MG63 (cell line): ENCODE results near the gene USP35. TPM values are rescaled to one million over a fixed set of nuclear protein-coding genes. Genes with fewer than 3 reads are reported as not detected.

Experiments used
- DNase-seq: peaks from one replicate; pipeline ENCODE4 v3.0.0-alpha.2; 2020
- H3K27me3 ChIP-seq: fragments of 250-450 bp; sonication (Bioruptor Pico); 2 replicates; pipeline ENCODE4 v1.5.1; 2020; ENCODE audit warnings: mild to moderate bottlenecking, moderate library complexity
- H3K36me3 ChIP-seq: fragments of 250-450 bp; sonication (Bioruptor Pico); 2 replicates; pipeline ENCODE4 v1.5.1; 2020; ENCODE audit warnings: mild to moderate bottlenecking, moderate library complexity
- H3K4me3 ChIP-seq: fragments of 250-450 bp; sonication (Bioruptor Pico); 2 replicates; pipeline ENCODE4 v1.5.1; 2020; ENCODE audit warnings: mild to moderate bottlenecking, moderate library complexity
- H3K9me3 ChIP-seq: fragments of 250-450 bp; sonication (Bioruptor Pico); 2 replicates; pipeline ENCODE4 v1.5.1; 2020; ENCODE audit warnings: mild to moderate bottlenecking, moderate library complexity
- total RNA-seq: library from RNA; depleted of rRNA; stranded (reverse); fragments of >200 nt; shearing (Covaris generic); gene quantifications from 2 replicates; pipeline ENCODE4 v1.2.3, GENCODE V29; 2014; ENCODE audit warnings: low replicate concordance; rRNA removed

Gene USP35
- 3.9 and 4.5 TPM in 2 replicates for total RNA-seq

- H3K36me3 ChIP-seq: no peaks in the 10 kb centered on the region; the same call in 1 of the 2 replicates
- H3K4me3 ChIP-seq: peak within 1 kb of the TSS; percentile 94
- H3K9me3 ChIP-seq: no peaks in the 10 kb centered on the region
- DNase-seq: peak; percentile 98
- H3K27me3 ChIP-seq: no peaks in the 10 kb centered on the region
Observed at GRCh38 chr11:78188286-78189173, at the start of gene USP35, which contains the start of gene KCTD21. USP35 (plus strand) TSS chr11:78188919; CDS start chr11:78196246, 7,327 bp downstream. KCTD21 (minus strand) TSS chr11:78188626; CDS start chr11:78174554, 14,072 bp downstream.

GRCh38 chr11:78139422-78140391 is 49.0 kb upstream of the USP35 start, which contains the start of gene ALG8:
ALG8 (minus strand) TSS chr11:78139626; CDS start chr11:78139588, 38 bp downstream.
- Histone ChIP-seq H3K36me3 (peaks cover 14% of the 10 kb centered on the region), H3K9me3 (no peaks in the 10 kb centered on the region), H3K4me3 (peak within 1 kb of the TSS; percentile 95), H3K27me3 (no peaks in the 10 kb centered on the region)
- peak; percentile 94 for DNase-seq

GRCh38 chr11:78140392-78141077 is 48.2 kb upstream of the USP35 start:
- H3K36me3 ChIP-seq: peaks cover 9% of the 10 kb centered on the region
- H3K9me3 ChIP-seq: no peaks in the 10 kb centered on the region
- peak overlapping the region; percentile 95 for H3K4me3 ChIP-seq
- no peak for DNase-seq
- no peaks in the 10 kb centered on the region for H3K27me3 ChIP-seq

- no peak for DNase-seq
- no peaks in the 10 kb centered on the region for H3K27me3 ChIP-seq
- H3K4me3 ChIP-seq: no peak overlapping the region
- no peaks in the 10 kb centered on the region for H3K36me3 ChIP-seq
- H3K9me3 ChIP-seq: no peaks in the 10 kb centered on the region
Observed at GRCh38 chr11:78145511-78146025, 43.2 kb upstream of the USP35 start.

- Histone ChIP-seq H3K36me3 (no peaks in the 10 kb centered on the region), H3K27me3 (no peaks in the 10 kb centered on the region), H3K4me3 (no peak overlapping the region), H3K9me3 (no peaks in the 10 kb centered on the region)
- no peak for DNase-seq
Observed at GRCh38 chr11:78147807-78148206, 40.9 kb upstream of the USP35 start.

GRCh38 chr11:78149646-78150045 is 39.1 kb upstream of the USP35 start:
- Histone ChIP-seq H3K27me3 (no peaks in the 10 kb centered on the region), H3K9me3 (no peaks in the 10 kb centered on the region), H3K36me3 (no peaks in the 10 kb centered on the region), H3K4me3 (no peak overlapping the region)
- peak; percentile 73 for DNase-seq

- DNase-seq: no peak
- Histone ChIP-seq H3K27me3 (no peaks in the 10 kb centered on the region), H3K4me3 (no peak overlapping the region), H3K36me3 (no peaks in the 10 kb centered on the region), H3K9me3 (no peaks in the 10 kb centered on the region)
Observed at GRCh38 chr11:78150346-78150745, 38.4 kb upstream of the USP35 start.

- Histone ChIP-seq H3K27me3 (no peaks in the 10 kb centered on the region), H3K36me3 (no peaks in the 10 kb centered on the region), H3K9me3 (no peaks in the 10 kb centered on the region), H3K4me3 (no peak overlapping the region)
- no peak for DNase-seq
Observed at GRCh38 chr11:78150754-78151153, 38.0 kb upstream of the USP35 start.

- Histone ChIP-seq H3K36me3 (no peaks in the 10 kb centered on the region), H3K27me3 (no peaks in the 10 kb centered on the region), H3K9me3 (no peaks in the 10 kb centered on the region), H3K4me3 (no peak overlapping the region)
- DNase-seq: no peak
Observed at GRCh38 chr11:78151804-78152203, 36.9 kb upstream of the USP35 start.

- DNase-seq: no peak
- Histone ChIP-seq H3K27me3 (no peaks in the 10 kb centered on the region), H3K4me3 (no peak overlapping the region), H3K36me3 (no peaks in the 10 kb centered on the region), H3K9me3 (no peaks in the 10 kb centered on the region)
Observed at GRCh38 chr11:78156127-78156844, 32.4 kb upstream of the USP35 start.

- Histone ChIP-seq H3K4me3 (no peak overlapping the region), H3K27me3 (no peaks in the 10 kb centered on the region), H3K9me3 (no peaks in the 10 kb centered on the region), H3K36me3 (no peaks in the 10 kb centered on the region)
- no peak for DNase-seq
Observed at GRCh38 chr11:78158987-78159652, 29.6 kb upstream of the USP35 start.

GRCh38 chr11:78160557-78160956 is 28.2 kb upstream of the USP35 start:
- Histone ChIP-seq H3K27me3 (no peaks in the 10 kb centered on the region), H3K4me3 (no peak overlapping the region), H3K36me3 (no peaks in the 10 kb centered on the region), H3K9me3 (no peaks in the 10 kb centered on the region; the same call in 1 of the 2 replicates)
- no peak for DNase-seq

GRCh38 chr11:78161346-78161745 is 27.4 kb upstream of the USP35 start:
- Histone ChIP-seq H3K4me3 (no peak overlapping the region), H3K27me3 (no peaks in the 10 kb centered on the region), H3K9me3 (no peaks in the 10 kb centered on the region; the same call in 1 of the 2 replicates), H3K36me3 (no peaks in the 10 kb centered on the region)
- no peak for DNase-seq

GRCh38 chr11:78161962-78162371 is 26.8 kb upstream of the USP35 start:
- Histone ChIP-seq H3K27me3 (no peaks in the 10 kb centered on the region), H3K4me3 (no peak overlapping the region), H3K9me3 (no peaks in the 10 kb centered on the region; the same call in 1 of the 2 replicates), H3K36me3 (no peaks in the 10 kb centered on the region)
- DNase-seq: no peak

- no peak for DNase-seq
- Histone ChIP-seq H3K27me3 (no peaks in the 10 kb centered on the region), H3K36me3 (no peaks in the 10 kb centered on the region), H3K9me3 (no peaks in the 10 kb centered on the region; the same call in 1 of the 2 replicates), H3K4me3 (no peak overlapping the region)
Observed at GRCh38 chr11:78163828-78164227, 24.9 kb upstream of the USP35 start.
